HL-60/S4 (cell line): ENCODE measurements around the gene CYP26B1.

Experiments used
- in situ Hi-C: fragments of 300-500 bp; cut with MboI; formaldehyde crosslinking; loops from 2 replicates; pipeline ENCODE4 v1.14.3; 2022; ENCODE audit warnings: low sequenced_read_pairs

CYP26B1 gene

DNA sequence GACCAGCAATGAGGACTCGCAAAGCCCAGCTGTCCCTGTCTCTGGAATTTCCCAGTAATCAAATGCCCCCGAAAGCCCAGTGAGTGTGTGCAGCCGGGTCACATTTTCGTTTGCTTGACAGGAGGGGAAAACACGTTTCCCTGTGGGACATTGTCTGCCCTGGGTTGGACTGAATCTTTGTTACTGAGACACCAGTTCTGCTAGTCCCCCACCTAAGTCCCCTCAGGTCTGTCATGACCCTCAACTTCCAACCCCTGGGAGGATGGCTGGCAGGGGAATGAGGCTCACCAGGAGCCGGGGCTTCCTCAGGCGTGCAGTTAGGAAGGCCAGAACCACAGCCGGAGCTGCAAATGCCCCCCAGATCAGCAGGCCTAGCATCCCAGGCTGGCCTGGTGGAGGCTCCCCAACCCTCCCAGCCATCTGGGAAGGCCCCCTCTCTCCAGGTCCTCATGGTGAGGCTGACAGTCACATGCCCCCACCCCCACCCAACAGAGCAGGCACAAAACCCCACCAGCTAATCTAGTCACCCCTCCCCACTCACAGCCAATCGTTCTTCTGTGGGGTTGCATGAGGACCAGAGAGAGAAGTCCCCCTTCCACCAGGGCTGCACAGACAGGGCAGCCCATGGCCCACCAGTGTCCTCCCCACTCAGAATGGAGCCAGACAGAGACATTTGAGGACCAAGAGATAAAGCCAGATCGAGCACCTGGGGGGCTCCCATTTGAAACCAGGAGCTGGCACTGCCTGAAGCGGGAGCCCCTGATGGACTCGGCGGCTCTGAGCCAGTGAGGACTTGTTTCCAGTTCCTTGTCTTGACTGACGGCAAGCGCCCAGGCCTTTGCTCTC, 33.6 kb downstream of the CYP26B1 start:
- in situ Hi-C loops, result no loop called here

GRCh38 chr2:72112981-72113846, 34.4 kb downstream of the CYP26B1 start:
- in situ Hi-C loops, result no loop called here

DNA sequence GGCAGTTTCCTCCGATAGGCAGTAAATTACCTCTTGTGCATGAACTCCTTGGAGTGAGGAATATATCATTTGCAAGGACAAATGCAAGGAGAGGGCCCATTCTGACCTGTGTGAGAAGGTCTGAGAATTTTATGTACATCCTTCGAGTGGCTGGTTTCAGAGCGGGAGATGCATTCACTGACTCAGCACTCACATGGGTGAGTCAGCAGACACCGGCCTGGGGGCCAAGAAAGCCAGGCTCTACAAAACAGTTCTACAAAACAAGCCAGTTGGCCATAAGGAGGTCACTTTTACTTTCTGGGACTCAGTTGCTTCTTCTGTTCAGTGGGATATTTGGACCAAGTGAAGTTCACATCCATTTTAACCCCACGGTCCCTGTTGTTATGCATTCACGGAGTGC, 35.3 kb downstream of the CYP26B1 start:
- in situ Hi-C loops, result no loop called here

DNA sequence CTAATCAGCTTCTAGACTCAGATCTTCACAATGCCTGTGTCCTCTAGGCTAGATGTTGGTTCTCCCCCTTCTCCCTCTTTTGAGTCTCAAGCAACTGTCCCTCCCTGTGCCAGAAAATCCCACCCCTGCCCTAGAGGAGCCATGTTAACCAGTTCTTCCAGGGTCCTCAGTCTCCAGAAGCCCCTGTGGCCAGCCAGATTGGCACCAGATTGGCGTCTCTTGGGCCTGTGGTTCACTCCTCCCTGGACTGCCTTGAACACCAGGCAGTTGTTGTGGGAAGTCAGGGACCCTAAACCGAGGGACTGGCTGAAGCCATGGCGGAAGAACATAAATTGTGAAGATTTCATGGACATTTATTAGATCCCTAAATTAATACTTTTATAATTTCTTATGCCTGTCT, 36.6 kb downstream of the CYP26B1 start:
- in situ Hi-C loops, result no loop called here

GRCh38 chr2:72109904-72110303, 37.8 kb downstream of the CYP26B1 start:
- in situ Hi-C loops, result no loop called here

GRCh38 chr2:72109291-72109690, 38.4 kb downstream of the CYP26B1 start:
- in situ Hi-C loops, result no loop called here

GRCh38 chr2:72108121-72108520, 39.5 kb downstream of the CYP26B1 start:
- in situ Hi-C loops, result no loop called here

GRCh38 chr2:72106978-72107377, 40.7 kb downstream of the CYP26B1 start:
- in situ Hi-C loops, result no loop called here

DNA sequence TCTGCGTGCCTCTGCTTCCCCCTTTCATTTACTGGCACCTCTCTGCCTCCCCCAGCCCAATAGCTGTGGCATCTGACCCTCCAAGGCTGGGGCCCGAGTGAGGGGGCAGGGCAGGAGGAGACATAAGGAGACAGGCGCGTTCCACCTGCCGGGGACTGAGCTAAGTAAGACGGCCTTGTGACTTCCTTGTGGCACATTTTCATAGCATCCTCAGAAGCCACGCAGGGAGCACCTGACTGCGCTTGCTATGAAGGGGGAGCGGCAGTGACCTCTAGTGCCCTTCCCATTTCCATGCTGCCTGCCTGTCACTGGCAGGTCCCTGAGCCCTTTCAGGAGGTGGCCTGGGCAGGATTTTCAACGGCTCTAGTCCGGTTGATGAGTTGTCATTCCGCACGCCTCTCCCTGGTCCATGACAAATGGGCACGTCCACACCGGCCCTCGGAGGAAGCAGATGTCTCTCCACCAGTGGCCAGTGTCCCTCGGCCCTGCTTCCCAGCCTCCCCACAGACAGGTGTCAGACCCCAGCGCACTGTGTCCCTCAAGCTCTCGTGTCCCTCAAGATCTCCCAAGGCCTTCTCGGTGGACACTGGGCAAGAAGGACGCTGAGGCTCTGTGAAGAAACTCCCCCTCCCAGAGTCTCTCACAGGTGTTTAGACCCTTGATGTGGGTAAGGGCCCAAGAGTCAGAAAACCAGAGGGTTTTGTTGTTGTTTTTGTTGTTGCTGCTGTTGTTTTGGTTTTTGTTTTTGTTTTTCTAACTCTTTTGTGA, 42.7 kb downstream of the CYP26B1 start:
- in situ Hi-C loops, result no loop called here

- in situ Hi-C loops, result no loop called here
Measured at GRCh38 chr2:72103690-72104089, 44.0 kb downstream of the CYP26B1 start.

- in situ Hi-C loops, result no loop called here
Measured at GRCh38 chr2:72103161-72103560, 44.5 kb downstream of the CYP26B1 start.

GRCh38 chr2:72098935-72099334, 48.7 kb downstream of the CYP26B1 start:
- in situ Hi-C loops, result no loop called here

GRCh38 chr2:72097276-72097675, 50.4 kb downstream of the CYP26B1 start:
- in situ Hi-C loops, result no loop called here

DNA sequence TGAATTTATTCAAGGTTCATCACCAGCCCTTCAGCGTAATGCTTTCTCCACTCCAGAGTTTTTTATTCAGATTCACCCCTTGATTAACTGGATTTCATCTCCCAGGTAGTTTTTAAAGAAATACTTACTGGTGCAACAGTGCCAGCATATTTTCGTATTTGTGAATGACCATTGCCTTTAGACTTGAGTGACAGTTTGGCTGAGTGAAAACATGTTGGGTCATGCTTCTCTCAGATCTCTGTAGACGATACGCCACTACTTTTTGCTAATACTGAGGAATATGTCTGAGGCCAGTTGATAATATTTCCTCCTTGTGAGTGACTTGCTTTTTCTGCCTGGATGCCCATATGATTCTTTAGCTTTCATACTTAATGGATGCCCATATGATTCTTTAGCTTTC, 51.5 kb downstream of the CYP26B1 start:
- in situ Hi-C loops, result no loop called here

- in situ Hi-C loops, result no loop called here
Measured at GRCh38 chr2:72095364-72095763, 52.3 kb downstream of the CYP26B1 start.

- in situ Hi-C loops, result no loop called here
Measured at GRCh38 chr2:72094701-72095100, 53.0 kb downstream of the CYP26B1 start.

DNA sequence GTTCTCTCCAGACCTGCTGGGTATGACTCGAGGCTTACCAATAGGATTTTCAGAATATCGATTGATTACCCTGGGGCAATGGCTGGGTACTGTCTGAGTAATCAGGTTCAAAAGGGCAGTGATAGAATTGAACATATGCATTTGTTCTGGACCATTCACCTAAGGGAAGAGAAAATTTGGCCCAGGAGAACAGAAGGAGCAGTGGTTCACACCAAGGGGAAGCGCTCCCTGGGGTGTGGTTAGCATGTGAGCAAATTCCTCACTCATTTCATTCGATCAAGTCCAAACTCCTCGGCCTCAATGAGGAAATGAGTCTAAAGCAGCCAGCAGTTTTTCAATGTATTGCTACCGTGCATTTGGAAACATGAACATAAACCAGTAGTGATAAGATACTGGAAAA, 55.6 kb downstream of the CYP26B1 start:
- in situ Hi-C loops, result no loop called here

- in situ Hi-C loops, result no loop called here
Measured at GRCh38 chr2:72090781-72091482, 56.7 kb downstream of the CYP26B1 start.

DNA sequence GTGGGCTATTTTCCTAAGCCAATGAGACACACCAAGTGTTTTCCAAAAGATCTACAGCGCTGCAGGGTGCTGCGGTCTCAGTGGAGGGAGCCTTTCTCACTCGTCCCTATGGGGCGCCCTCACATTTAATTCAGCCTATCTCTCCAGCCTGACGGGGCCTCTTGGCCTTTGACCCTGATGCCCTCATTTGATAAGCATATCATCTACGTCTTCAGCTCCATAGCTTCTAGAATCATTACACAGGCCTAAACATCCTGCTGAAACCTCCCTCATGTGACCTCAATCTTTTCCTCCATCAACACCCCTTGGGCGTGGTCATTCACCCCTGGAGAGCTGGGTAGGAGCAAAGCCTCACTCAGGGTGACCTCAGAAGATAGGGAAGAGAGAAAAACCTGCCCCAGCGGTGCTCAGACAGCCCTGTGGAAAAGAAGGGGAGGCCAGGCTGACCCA, 57.4 kb downstream of the CYP26B1 start:
- in situ Hi-C loops, result no loop called here

DNA sequence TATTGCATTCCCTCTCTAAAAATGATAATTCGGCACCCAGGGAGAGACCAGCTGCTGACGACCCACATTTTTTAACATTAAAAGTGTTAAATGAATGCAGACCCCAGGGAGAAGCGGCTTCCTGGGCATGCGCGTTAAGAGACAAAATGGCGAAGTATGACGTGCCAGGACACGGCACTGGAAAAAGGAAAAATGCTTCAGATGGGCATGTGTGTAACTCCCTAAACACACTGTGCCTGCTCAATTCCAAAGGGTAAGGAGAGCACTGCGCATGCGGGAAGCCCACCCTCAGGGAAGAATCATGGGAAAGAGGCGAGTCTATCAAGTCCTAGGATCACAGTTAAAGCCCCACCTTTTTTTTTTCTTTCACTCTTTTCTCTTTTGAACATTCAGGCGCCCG, 58.1 kb downstream of the CYP26B1 start:
- in situ Hi-C loops, result no loop called here

GRCh38 chr2:72089028-72089427, 58.6 kb downstream of the CYP26B1 start:
- in situ Hi-C loops, result no loop called here
